Measurements from ENCODE around the gene OR4N5.
"Not testable (repeated sequence)": the region's sequence is repeated elsewhere in the genome, so short reads cannot be mapped to it uniquely, and the experiment has no call there.

- TF ChIP-seq FOXP2 (optimal IDR thresholded peaks at IDR 0.05; ENCODE audit: control extremely low read depth, extremely low read length, insufficient read depth); EZH2 (IDR thresholded peaks at IDR 0.05); POLR2AphosphoS5 (IDR thresholded peaks at IDR 0.05; ENCODE audit: borderline replicate concordance, low read depth, low read length): not testable (repeated sequence)
Measured at GRCh38 chr14:20174205-20174604, 35.6 kb downstream of the OR4N5 start.
